HepG2 (cell line): Measurements from ENCODE around the gene BEAN1. TPM values are rescaled to one million over a fixed set of nuclear protein-coding genes. Genes with fewer than 3 reads are reported as not detected.

Source experiments
- ATF2 ChIP-seq: sonication (generic); formaldehyde crosslinking; IDR thresholded peaks from 2 replicates; pipeline ENCODE4 v1.4.0; 2020; ENCODE audit warnings: missing genetic modification reagents
- BRCA1 ChIP-seq: sonication (generic); formaldehyde crosslinking; IDR thresholded peaks from 2 replicates; pipeline ENCODE4 v1.4.0; 2020; ENCODE audit warnings: missing genetic modification reagents
- CENPBD1 ChIP-seq: sonication (generic); formaldehyde crosslinking; IDR thresholded peaks from 2 replicates; pipeline ENCODE4 v1.8.0; 2022; ENCODE audit warnings: missing genetic modification reagents, low read depth, mild to moderate bottlenecking, borderline replicate concordance
- HNF4A ChIP-seq: sonication (generic); formaldehyde crosslinking; IDR thresholded peaks from 2 replicates; pipeline ENCODE4 v1.4.0; 2020; ENCODE audit warnings: missing genetic modification reagents
- KIAA2018 ChIP-seq: sonication (generic); formaldehyde crosslinking; IDR thresholded peaks from 2 replicates; pipeline ENCODE4 v1.5.0; 2020; ENCODE audit warnings: mild to moderate bottlenecking, missing genetic modification reagents, borderline replicate concordance
- MED1 ChIP-seq: sonication (generic); formaldehyde crosslinking; IDR thresholded peaks from 2 replicates; pipeline ENCODE4 v1.4.0; 2020; ENCODE audit warnings: missing genetic modification reagents
- NR1H2 ChIP-seq: sonication (generic); formaldehyde crosslinking; IDR thresholded peaks from 2 replicates; pipeline ENCODE4 v1.8.1; 2022; ENCODE audit warnings: low read depth, missing genetic modification reagents, borderline replicate concordance
- PRDM15 ChIP-seq: sonication (generic); formaldehyde crosslinking; IDR thresholded peaks from 2 replicates; pipeline ENCODE4 v1.4.0; 2020; ENCODE audit warnings: missing genetic modification reagents
- PTBP1 ChIP-seq: fragments of 200-400 bp; formaldehyde crosslinking; IDR thresholded peaks from 2 replicates; pipeline ENCODE4 v1.6.1; 2018; ENCODE audit warnings: low read length, low read depth; ENCODE audit not compliant: poor library complexity, severe bottlenecking
- RNF2 ChIP-seq: fragments of 450-650 bp; conservative IDR thresholded peaks from 2 replicates; pipeline ENCODE4 v1.6.1; 2016; ENCODE audit warnings: low read depth
- U2AF2 ChIP-seq: fragments of 200-400 bp; formaldehyde crosslinking; IDR thresholded peaks from 2 replicates; pipeline ENCODE4 v1.6.1; 2017; ENCODE audit warnings: low read depth, mild to moderate bottlenecking, low read length
- ZBTB20 ChIP-seq: sonication (generic); formaldehyde crosslinking; IDR thresholded peaks from 2 replicates; pipeline ENCODE4 v1.8.1; 2023; ENCODE audit warnings: missing genetic modification reagents, low read depth, mild to moderate bottlenecking, borderline replicate concordance
- ZBTB21 ChIP-seq: sonication (generic); formaldehyde crosslinking; IDR thresholded peaks from 2 replicates; pipeline ENCODE4 v1.4.0; 2020; ENCODE audit warnings: missing genetic modification reagents
- ZBTB7B ChIP-seq: sonication (generic); formaldehyde crosslinking; IDR thresholded peaks from 2 replicates; pipeline ENCODE4 v1.4.0; 2020; ENCODE audit warnings: missing genetic modification reagents
- ZNF569 ChIP-seq: sonication (generic); formaldehyde crosslinking; IDR thresholded peaks from 2 replicates; pipeline ENCODE4 v1.5.0; 2020; ENCODE audit warnings: mild to moderate bottlenecking, missing genetic modification reagents, moderate library complexity, borderline replicate concordance
- polyA plus RNA-seq, 8 experiments: library from polyadenylated mRNA; depleted of rRNA in 3 of 8; stranded (reverse) in 7 of 8; unstranded in 1 of 8; fragments of >200 nt; fragmentation: Illumina TruSeq in 4 of 8; extraction: Trizol in 4 of 8; gene quantifications; 2 replicates each; pipeline versions ENCODE4 v1.2.1 to v1.2.3, GENCODE V29; 2011 to 2016; ENCODE audit warnings: low read depth in 4 of 8, missing spikeins in 1 of 8, mixed read lengths in 1 of 8; ENCODE audit not compliant: insufficient read depth in 1 of 8
- total RNA-seq, 5 experiments: library from RNA; depleted of rRNA; stranded (reverse); fragments of >200 nt; fragmentation: Illumina TruSeq; extraction: Trizol; gene quantifications; 2 replicates each; pipeline ENCODE4 v1.2.3, GENCODE V29; 2016; ENCODE audit warnings: low read depth in 1 of 5

The BEAN1 gene
- total and polyA plus RNA-seq, 2 of the 13 experiments (the other 11 are each of a cell fraction or from before 2014, with no cell fraction given) = 0.53 to 1.4 TPM

GRCh38 chr16:66444049-66444481 lies 17.0 kb downstream of the BEAN1 start (continued):
- no peak for TF ChIP-seq CENPBD1 (CRISPR knock-in tag)
- 0 out of 2 replicates have a peak, but pooled peaks have one; percentile 13 for TF ChIP-seq NR1H2 (CRISPR knock-in tag)
- no peak for TF ChIP-seq ZBTB20 (CRISPR knock-in tag)
- peak; percentile 55; the same call in 1 of the 2 replicates for TF ChIP-seq MED1 (CRISPR knock-in tag)
- no peak for TF ChIP-seq KIAA2018 (CRISPR knock-in tag)
- no peak for TF ChIP-seq ZBTB21 (CRISPR knock-in tag)
- no peak for TF ChIP-seq PTBP1
- no peak for TF ChIP-seq ZBTB7B
- no peak for TF ChIP-seq ATF2 (CRISPR knock-in tag)
- no peak for TF ChIP-seq RNF2
- peak; percentile 27; the same call in 1 of the 2 replicates for TF ChIP-seq HNF4A (CRISPR knock-in tag)
- no peak for TF ChIP-seq U2AF2
- TF ChIP-seq BRCA1 (CRISPR knock-in tag) = no peak
- no peak for TF ChIP-seq ZNF569 (CRISPR knock-in tag)
- TF ChIP-seq PRDM15 (CRISPR knock-in tag) = no peak
